ENCODE results near the gene PTPN4.

- TF ChIP-seq, protein P1, sequence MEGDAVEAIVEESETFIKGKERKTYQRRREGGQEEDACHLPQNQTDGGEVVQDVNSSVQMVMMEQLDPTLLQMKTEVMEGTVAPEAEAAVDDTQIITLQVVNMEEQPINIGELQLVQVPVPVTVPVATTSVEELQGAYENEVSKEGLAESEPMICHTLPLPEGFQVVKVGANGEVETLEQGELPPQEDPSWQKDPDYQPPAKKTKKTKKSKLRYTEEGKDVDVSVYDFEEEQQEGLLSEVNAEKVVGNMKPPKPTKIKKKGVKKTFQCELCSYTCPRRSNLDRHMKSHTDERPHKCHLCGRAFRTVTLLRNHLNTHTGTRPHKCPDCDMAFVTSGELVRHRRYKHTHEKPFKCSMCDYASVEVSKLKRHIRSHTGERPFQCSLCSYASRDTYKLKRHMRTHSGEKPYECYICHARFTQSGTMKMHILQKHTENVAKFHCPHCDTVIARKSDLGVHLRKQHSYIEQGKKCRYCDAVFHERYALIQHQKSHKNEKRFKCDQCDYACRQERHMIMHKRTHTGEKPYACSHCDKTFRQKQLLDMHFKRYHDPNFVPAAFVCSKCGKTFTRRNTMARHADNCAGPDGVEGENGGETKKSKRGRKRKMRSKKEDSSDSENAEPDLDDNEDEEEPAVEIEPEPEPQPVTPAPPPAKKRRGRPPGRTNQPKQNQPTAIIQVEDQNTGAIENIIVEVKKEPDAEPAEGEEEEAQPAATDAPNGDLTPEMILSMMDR (IDR thresholded peaks at IDR 0.05), result no peak
- TF ChIP-seq POLR2A (IDR thresholded peaks at IDR 0.05), result no peak
These were observed 40.5 kb upstream of the PTPN4 start for GRCh38 chr2:119719261-119719627.

Data from tibial nerve (tissue), 3 donors.